Stimulated activated CD8-positive, alpha-beta memory T cell treated with anti-CD3 and anti-CD28 coated beads, Interleukin-15, amount 100 ng/mL, for 24 hours (primary cell): ENCODE measurements around the gene FRMD4A.

Experiments used
- DNase-seq: peaks from one replicate; pipeline ENCODE4 v3.0.0-alpha.2; 2020; ENCODE audit warnings: low read depth

The FRMD4A gene

DNA sequence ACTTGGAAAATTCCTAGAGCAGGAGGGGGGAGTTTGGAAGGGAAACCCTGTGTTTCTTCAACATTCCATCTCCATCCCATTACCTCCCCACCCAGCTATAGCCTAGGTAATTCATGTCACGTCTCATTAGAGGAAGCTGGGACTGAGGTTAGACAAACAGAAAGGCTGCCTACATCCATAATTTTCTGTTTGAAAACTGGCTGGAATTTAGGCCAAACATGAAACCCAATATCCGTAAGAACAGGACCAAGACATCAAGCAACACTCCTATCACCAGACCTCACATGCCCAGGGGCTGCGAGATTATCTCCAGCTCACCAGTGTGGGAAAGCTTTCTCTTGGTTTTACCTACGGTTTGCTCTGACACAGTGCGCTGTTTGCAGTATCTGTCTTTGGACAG is 316.3 kb downstream of the FRMD4A start:
- DNase-seq, result no peak

DNA sequence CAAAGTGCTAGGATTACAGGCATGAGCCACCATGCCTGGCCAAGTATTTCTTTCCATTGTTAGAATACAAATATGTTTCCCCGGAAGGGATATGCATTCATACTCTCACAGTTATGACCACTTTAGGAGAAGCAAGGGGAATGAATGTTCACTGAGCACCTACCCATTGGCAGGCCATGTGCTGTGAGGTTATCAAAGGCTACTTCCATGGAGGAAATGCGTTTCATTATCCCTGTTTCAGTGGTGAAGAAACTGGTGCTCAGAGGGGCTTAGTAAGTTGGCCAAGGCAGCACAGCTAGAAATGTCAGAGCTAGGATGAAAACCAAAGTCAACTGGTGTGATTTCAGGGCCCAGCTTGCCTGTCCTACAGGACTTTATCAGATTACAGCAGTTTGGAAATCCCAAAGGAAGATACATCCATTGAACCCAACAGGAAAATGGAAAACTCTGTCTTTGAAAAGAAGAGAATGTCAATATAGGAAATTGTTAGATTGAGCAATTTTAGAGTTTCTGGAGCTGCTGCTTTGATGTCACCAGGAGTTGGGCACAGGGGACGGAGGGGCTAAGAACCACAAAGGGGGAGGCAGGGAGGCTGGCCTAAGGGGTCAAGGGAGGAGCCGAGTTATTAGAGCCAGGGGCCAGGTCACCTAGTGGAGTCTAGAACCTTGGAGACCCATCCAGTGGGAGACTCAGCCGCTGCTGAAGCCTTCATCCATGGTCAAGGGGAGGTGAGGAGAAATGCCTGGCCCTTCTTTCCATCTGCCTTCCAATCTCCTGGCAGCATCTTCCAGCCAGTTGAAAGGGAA is 319.8 kb downstream of the FRMD4A start:
- DNase-seq, result no peak

DNA sequence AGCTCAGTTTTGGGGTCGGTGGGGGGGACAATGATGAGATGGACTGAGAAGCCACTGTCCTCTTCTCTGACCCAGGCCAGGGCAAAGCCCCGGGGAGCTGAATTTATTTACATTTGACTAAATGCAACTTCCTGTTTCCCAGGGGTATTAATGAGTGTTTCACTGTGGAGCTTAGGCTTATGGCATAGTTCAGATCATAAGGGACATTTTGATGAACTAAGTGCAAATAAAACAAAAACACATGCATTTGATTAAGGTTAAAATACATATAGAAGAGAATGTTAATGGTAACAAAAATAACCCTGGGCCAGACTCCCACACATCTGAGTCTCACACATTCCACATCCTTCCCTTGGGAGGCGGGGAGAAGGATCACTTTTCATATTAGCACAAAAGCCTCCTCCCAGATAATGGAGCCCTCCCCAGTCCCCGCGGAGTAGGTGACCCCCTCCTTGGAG is 320.6 kb downstream of the FRMD4A start:
- DNase-seq, result no peak

DNA sequence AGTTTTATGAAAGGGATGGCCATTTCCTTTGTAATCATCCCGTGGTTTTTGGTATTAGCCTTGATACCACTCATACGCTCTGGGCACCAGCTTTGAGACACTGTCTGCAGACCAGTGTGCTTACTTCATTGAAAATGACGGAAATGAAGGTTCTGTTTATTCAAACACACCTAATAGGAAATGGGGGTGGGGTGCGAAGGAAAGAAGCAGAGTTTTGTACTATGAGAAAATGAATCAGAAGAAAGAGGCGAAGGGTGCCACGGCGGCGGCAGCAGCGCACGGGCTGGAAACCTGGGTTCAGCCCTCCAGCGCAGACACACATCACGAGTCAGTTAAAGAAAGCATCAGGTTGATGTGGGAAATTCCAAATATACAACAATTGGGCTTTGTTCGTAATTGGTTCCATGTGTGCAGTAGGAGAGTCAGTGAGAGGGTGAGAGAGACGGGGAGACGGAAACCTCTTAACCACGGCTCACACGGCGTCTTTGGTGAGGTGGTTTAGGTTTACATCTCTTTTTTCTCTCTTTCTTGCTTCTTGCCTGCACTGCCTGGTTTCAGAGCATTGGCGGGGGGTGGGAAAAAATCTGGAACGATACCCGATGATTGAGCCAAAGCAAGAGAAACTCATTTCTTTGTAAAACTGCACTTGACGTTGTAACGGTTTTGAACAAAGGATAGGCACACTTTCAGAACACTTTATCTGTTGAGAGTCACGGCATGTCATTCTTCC is 321.2 kb downstream of the FRMD4A start:
- no peak for DNase-seq

DNA sequence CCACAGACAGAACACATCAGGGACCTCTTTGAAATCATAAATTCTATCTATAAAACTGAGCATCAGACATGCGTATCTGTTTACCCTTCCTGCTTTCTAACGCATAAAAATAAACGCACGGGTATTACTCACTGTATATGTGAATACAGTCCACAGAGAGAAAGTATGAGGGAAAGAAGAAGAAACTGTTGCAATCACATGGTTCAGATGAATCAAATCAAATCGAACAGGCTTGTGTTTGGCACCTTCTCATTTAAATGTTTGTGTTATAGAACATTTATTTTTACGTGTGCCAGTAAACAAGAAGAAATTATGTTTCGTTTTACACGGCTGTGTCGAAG is 322.0 kb downstream of the FRMD4A start:
- DNase-seq, result no peak

DNA sequence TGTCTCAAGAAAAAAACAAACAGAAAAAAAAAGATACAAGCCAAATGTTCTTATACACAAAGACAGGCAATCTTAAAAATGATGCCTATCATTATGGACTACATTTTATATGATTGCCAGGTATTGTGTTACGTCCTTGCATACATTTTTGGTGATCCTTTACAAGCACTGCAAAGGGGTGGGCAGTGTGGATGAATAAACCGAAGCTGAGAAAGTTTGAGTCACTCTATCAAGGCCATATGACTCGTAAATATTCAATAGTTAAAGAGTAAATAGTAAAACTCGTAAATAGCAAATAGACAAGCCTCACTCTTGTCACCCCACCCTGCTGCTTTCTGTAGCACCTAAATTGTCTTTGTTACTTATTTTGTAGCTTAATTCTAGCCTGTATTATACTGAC is 326.2 kb downstream of the FRMD4A start:
- no peak for DNase-seq

DNA sequence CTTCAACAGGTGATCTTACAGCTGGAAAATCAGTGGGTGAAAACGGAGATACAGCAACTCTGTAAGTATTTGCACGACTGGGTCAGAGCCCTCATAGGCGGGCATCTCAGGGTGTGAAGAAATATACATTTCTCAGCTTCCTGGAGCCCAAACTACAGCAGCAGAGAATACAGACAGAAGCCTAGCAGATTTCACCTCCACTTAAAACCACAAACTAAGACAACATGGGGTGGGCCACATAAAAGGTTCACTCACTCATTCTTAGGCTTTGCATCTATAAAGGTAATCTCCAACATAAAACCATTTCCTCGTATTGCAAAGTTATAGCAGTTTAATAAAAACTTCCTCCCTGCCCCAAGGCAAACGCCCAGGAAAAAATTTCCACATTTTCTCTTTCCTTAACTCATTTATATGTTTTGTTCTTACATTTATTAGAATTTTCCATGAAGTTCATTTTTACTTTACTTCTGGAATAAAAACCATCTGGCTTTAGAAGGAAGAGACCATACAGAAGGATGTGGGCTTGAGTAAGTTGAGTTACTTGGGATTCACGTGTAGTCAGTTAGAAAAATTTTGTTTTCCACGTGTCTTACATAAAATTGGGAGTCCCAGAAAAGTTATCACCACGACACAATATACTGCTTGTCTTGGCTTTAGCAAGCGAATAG is 327.1 kb downstream of the FRMD4A start:
- no peak for DNase-seq

DNA sequence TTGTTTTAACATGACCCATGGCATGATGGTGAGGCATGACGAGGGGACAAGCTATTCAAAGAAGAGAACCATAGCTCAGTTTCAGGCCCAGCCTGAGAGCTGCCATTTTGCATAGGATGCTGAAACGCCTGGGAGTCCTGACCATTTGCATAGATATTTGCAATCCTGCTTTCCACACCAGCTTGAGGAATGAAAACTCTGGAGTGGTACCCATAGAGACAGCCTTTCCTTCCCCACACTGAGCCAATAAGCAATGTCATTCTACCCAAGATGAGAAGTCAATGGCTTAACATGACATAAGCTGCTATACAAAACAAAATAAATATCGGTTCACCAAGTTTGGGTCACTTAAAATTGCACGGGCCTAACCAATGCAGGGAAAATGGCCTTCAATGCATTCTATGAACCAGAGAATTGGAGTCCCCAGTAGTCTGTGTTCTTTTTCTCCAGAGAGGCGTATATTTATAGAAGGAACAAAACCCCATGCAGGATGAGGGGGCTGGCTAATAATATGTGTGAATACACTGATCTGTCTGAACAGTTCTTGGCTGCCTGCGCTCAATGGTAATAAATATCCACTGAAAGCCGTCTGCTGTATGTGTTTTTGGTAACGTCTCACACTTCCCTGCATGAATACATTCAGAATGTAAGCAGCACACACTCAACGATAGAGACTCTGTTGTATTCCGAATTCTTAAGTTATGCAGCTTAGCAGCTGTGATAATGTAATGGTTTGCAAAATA is 329.3 kb downstream of the FRMD4A start:
- DNase-seq, result no peak

DNA sequence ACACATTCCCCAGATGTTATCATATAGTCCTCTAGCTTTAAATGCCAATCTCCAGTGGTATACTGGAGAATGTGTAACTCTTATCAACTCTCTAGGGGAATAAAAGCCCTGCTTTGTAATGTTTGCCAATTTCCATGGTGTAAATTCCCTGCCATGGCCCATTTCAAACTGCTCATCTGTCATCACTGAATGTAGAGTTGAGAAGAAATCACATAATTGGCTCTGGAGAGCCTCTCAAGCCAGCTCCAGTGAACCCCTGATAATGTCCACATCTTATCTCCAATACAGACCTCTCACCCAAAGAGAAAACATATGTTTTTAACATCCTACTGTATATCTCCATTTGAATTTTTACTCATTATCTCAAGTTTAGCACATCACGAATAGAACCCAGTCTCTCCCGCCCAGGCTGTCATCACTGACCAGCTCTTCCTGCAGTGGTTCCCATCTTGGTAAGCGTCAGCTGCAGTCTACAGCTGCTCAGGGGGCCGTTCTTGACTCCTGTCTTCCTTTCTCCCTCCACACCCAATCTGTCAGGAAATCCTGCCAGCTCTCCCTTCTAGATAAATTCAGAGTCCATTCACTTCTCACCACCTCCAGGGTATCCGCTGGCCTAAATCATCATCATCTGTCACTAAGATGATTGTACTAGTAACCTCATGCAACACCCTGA is 332.4 kb downstream of the FRMD4A start:
- no peak for DNase-seq

DNA sequence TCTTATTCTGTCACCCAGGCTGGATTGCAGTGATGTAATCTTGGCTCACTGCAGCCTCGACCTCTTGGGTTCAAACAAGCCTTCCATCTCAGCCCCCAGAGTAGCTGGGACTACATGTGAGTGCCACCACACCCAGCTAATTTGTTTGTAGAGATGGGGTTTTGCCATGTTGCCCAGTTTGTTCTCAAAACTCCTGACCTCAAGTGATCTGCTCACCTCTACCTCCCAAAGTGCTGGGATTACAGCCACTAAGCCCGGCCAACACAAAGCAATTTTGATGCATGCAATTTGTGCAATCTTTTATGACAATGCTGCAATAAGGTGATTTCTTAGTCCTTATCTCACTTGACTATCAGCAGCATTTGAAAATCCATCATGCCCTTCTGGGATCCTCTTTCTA is 333.1 kb downstream of the FRMD4A start:
- no peak for DNase-seq

DNA sequence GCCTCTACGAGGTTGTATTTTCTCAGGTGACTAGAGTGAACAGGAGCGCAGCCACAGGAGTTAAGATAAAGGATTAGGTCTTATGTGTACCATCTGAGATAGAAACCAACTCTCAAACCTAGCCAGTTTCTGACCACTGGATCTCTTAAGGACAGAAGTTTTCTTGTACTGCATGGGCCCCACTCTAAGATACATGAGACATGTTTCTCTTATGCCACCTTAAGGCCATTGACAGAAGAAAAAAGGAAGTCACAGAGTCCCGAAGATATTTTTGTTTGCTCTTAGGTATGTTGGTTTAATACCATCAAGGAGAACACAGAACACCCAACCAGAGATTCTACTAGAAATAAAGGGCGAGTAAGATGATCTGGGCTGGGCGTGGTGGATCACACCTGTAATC is 335.8 kb downstream of the FRMD4A start:
- DNase-seq, result no peak

DNA sequence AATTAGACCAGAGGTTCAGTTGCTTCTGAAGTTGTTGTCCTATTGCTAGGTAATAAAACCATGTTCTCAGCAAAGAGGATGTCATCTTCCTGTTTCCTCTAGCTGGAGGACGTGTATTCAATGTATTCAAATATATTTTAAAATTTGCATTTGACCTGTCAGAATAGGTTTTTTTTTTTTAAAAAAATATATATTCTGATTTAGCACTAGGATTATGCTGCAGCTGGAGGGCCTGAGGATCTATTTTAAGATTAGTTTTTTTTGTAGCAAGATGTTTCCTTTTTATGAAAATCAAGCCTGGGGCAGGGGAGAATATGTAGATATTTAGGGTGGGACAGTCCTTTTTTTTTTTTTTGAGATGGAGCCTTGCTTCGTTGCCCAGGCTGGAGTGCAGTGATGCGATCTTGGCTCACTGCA is 337.0 kb downstream of the FRMD4A start:
- no peak for DNase-seq

DNA sequence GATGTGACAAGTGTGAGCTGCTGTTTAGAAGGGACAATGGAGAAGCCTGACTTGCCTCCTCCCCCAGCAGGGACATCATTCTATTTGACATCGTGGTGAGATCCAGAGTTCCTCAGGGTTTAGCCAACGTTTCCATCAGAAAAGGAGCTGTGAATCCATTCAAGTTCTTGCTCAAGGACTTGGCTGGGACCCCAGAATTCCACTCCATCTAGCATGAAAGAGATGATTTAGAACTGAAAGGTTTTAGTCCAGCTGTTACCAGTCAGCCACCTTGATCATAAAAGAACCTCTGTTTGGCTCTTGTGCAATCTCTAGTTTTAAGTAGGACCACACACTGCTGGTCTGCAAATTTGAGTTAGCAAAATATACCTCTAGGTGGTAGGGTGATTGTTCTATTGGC is 337.6 kb downstream of the FRMD4A start:
- no peak for DNase-seq

DNA sequence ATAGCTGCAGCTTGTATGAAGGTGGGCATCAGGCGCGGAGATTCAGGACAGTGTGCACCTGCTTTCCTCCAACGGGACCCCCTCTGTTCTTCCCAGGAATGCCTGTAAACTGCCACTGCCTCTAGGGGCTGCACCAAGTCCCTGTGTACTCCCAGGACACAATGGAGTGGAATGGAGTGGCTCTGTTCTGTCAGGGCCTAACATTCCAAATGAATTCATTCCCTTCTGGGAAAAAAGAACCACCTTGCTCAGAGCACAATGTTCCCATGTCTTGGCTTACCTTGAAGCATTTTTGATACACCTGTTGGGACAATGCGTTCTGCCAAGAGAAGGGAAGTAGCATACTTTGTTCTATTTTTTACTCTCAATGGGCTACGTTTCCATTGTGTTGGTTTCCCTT is 339.4 kb downstream of the FRMD4A start:
- no peak for DNase-seq

DNA sequence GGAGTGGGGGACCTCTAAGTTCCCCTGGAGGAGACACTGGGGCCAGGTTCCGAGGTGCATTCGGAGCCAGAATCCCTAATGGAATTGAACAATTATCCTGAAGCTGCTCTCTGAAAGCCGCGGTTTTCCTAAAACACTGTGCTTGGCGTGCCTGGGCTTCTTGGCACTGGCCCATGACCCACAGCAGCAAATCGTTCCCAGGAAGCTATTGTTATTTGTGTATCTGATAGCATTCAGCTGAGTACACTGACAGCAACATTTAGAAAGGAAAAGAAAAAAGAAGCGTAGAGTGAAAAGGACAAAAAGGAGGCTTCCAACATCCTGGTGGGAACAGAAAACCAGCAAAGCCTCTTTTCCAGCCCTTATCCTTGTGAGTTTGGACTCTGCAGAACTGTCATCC is 339.8 kb downstream of the FRMD4A start:
- no peak for DNase-seq

DNA sequence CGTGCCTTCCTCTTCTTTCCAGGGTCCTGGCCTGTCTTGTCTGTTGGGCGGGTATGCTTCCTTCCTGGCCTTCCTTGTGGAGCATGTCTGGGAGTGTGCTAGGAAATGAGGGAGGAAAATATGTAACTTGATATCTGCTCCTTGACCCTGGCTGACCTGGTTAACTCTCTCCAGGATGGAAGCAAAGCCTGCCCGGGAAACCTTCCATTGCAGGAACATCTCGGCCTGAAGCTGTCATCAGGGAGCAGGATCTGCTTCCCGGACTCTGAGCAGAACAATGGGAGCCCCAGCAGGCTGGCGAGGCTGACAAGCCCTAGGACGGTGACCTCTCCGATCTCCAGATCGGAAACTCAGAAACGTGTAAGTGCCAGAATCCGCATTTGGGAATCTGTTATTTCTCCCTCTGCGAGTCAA is 340.3 kb downstream of the FRMD4A start:
- DNase-seq, result no peak

DNA sequence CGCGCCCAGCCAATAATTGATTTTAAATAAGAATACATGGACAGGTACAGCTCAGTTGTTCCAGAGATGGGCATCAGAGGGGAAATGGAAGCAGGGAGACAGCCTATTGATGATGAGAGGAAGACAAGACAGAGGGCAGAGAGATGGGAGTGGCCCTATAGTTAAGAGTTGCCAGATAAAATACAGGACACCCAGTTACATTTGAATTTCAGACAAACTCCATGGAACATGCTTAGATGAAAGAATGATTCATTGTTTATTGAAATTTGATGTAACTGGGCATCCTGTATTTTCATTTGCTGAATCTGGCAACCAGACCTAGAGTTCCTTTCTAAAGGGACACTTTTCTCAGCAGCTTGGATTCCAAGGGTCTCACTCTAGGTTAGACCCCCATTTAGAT is 341.1 kb downstream of the FRMD4A start:
- DNase-seq, result no peak

DNA sequence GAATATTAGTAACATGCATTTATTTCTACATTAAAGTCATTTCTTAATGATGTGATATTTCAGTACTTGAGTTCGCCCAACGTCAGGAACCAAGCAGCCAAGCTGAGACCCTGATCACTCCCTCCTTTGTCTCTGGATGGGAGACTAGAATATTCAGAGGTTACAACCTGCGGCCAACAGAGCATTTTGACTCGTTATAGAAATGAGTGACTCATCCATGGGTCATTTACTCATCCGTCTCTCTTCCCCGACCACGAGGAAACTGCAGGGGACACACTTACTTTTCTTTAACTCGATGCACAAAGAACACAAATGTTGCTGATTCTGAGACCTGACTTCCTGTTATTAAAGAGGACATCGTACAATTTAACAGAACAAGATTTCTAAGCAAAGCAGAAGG is 343.3 kb downstream of the FRMD4A start:
- DNase-seq, result no peak

DNA sequence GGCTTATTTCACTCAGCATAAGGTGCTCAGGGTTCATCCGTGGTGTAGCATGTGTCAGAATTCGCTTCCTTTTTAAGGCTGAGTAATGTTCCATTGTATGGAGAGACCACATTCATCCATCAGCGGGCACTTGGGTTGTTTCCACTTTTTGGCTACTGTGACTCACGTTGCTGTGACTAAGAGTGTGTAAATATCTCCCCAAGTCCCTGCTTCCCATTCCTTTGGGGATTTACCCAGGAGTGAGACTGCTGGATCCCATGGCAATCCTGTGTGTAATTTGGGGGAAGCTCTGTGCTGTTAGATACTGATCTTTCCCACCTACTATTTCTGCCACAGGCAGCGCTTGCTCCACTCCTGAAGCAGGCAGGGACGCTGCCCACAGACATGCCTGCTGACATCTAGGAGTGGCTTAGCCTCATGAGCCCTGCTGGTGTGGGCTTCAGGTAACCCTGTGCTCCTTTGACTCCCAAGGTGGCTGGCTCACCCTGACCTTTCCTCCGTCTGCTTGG is 346.0 kb downstream of the FRMD4A start:
- no peak for DNase-seq

DNA sequence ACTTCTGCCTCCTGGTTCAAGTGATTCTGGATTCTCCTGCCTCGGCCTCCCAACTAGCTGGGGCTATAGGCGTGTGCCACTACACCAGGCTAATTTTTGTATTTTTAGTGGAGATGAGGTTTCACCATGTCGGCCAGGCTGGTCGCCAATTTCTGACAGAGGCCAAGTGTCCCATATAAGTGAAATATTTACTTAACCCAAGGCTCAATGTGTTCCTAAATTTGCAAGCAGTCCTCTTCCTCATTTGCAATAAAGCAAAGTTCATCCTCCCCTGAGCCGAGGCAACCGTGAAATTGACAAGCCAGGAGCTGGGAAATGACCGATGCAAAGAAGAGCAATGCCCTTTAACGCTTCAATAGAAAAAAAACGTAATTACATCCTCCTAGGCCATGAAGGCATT is 347.7 kb downstream of the FRMD4A start:
- DNase-seq, result no peak

DNA sequence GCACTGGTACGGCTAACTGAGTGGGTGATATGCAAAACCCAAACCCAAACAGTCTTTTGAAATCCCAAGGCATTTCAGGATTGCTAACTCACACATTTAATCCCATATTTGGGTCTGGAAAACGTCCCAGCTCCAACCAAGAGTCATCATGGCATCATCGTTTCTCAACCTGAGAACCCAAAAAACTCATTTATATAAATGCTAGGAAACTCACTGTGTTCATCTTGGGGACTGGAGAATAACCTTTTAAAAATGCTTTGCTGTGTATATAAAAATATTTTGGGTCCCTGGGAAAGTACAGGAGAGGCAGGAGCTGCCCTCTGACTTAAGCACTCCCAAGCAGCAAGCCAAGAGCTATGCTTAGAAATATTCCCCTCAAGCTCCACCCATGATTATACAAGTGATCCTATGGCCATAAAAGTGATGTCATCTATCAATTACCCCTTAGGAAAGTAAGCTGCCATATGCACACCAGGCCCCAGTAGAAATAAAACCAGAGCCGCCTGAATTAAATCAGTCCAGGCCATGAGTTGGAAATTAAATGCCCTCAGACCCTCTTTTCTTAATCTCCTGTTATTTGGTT is 352.1 kb downstream of the FRMD4A start:
- DNase-seq, result no peak
